Peyer's patch (tissue), 4 donors: Measurements from ENCODE around the gene DCC. TPM values are rescaled to one million over a fixed set of nuclear protein-coding genes. Genes with fewer than 3 reads are reported as not detected.

Experiments used
- DNase-seq, 3 donors: peaks; one replicate each; pipeline ENCODE4 v3.0.0-alpha.2; 2017 to 2019
- H3K27ac ChIP-seq, 4 donors: fragments of 200-600 bp; sonication (generic); one replicate each; pipeline ENCODE4 v1.5.1; 2016 to 2019
- H3K27me3 ChIP-seq, 2 donors: fragments of 200-600 bp; sonication (generic); one replicate each; pipeline ENCODE4 v1.5.1; 2019
- H3K36me3 ChIP-seq, 3 donors: fragments of 200-600 bp; sonication (generic); one replicate each; pipeline ENCODE4 v1.5.1; 2016 to 2019
- H3K4me1 ChIP-seq, 4 donors: fragments of 200-600 bp; sonication (generic); one replicate each; pipeline ENCODE4 v1.5.1; 2016 to 2019
- H3K4me3 ChIP-seq, 4 donors: fragments of 200-600 bp; sonication (generic); 1 replicate in 3 of 4; 2 replicates in 1 of 4; pipeline ENCODE4 v1.5.1; 2016 to 2019; ENCODE audit warnings: mild to moderate bottlenecking in 1 of 4
- H3K9me3 ChIP-seq, 4 donors: fragments of 200-600 bp; sonication (generic); one replicate each; pipeline ENCODE4 v1.5.1; 2016 to 2019; ENCODE audit warnings: mild to moderate bottlenecking in 1 of 4
- CTCF ChIP-seq, 6 experiments: fragments of 450-650 bp in 4 of 6; fragments of 200-600 bp in 2 of 6; sonication (generic) in 1 of 6; IDR thresholded peaks; one replicate each; pipeline ENCODE4 v1.5.1; 2017 to 2019; ENCODE audit warnings: antibody characterized with exemption in 6 of 6, mild to moderate bottlenecking in 3 of 6, moderate library complexity in 1 of 6
- POLR2A ChIP-seq, 2 donors: fragments of 450-650 bp; IDR thresholded peaks; one replicate each; pipeline ENCODE4 v1.5.1; 2017; ENCODE audit warnings: antibody characterized with exemption in 2 of 2, mild to moderate bottlenecking in 2 of 2, moderate library complexity in 2 of 2
- total RNA-seq, 4 donors: library from RNA; depleted of rRNA; stranded (reverse); fragments of >200 nt; gene quantifications; one replicate each; pipeline ENCODE4 v1.1.0, GENCODE V29; 2016

Gene DCC
- total RNA-seq, 4 donors from 2014 or later = 0.13 TPM; not detected in 3

GRCh38 chr18:53117851-53118250 lies 777.9 kb downstream of the DCC start:
- H3K36me3 ChIP-seq = no peaks in the 10 kb centered on the region
- DNase-seq = no peak
- H3K27ac ChIP-seq = no peak overlapping the region
- no peaks in the 10 kb centered on the region for H3K4me1 ChIP-seq
- TF ChIP-seq POLR2A (IDR thresholded peaks at IDR 0.05) = no peak
- TF ChIP-seq CTCF (IDR thresholded peaks at IDR 0.05) = no peak
- H3K9me3 ChIP-seq = no peaks in the 10 kb centered on the region
- no peaks in the 10 kb centered on the region for H3K27me3 ChIP-seq
- H3K4me3 ChIP-seq = no peak overlapping the region

- H3K36me3 ChIP-seq = no peaks in the 10 kb centered on the region
- no peak for DNase-seq
- TF ChIP-seq POLR2A (IDR thresholded peaks at IDR 0.05) (no peak), CTCF (IDR thresholded peaks at IDR 0.05) (no peak)
- H3K27ac ChIP-seq = no peak overlapping the region
- H3K4me3 ChIP-seq = no peak overlapping the region
- H3K27me3 ChIP-seq = no peaks in the 10 kb centered on the region
- no peaks in the 10 kb centered on the region for H3K9me3 ChIP-seq
- H3K4me1 ChIP-seq = no peaks in the 10 kb centered on the region
Measured at GRCh38 chr18:53126210-53126609, 786.2 kb downstream of the DCC start.

GRCh38 chr18:53131001-53131400 lies 791.0 kb downstream of the DCC start:
- Histone ChIP-seq H3K27me3 (no peaks in the 10 kb centered on the region), H3K36me3 (no peaks in the 10 kb centered on the region), H3K9me3 (no peaks in the 10 kb centered on the region), H3K27ac (no peak overlapping the region), H3K4me3 (no peak overlapping the region), H3K4me1 (no peaks in the 10 kb centered on the region)
- no peak for TF ChIP-seq CTCF (IDR thresholded peaks at IDR 0.05)
- no peak for TF ChIP-seq POLR2A (IDR thresholded peaks at IDR 0.05)
- no peak for DNase-seq

- no peaks in the 10 kb centered on the region for H3K36me3 ChIP-seq
- TF ChIP-seq POLR2A (IDR thresholded peaks at IDR 0.05) (no peak), CTCF (IDR thresholded peaks at IDR 0.05) (no peak)
- no peak overlapping the region for H3K4me3 ChIP-seq
- no peak for DNase-seq
- H3K27me3 ChIP-seq = no peaks in the 10 kb centered on the region
- H3K4me1 ChIP-seq = no peaks in the 10 kb centered on the region
- no peak overlapping the region for H3K27ac ChIP-seq
- H3K9me3 ChIP-seq = no peaks in the 10 kb centered on the region
Measured at GRCh38 chr18:53134711-53135110, 794.7 kb downstream of the DCC start.

GRCh38 chr18:53135654-53136053 lies 795.7 kb downstream of the DCC start:
- Histone ChIP-seq H3K27me3 (no peaks in the 10 kb centered on the region), H3K4me1 (no peaks in the 10 kb centered on the region), H3K27ac (no peak overlapping the region), H3K36me3 (no peaks in the 10 kb centered on the region), H3K9me3 (no peaks in the 10 kb centered on the region), H3K4me3 (no peak overlapping the region)
- DNase-seq = no peak
- TF ChIP-seq CTCF (IDR thresholded peaks at IDR 0.05) (no peak), POLR2A (IDR thresholded peaks at IDR 0.05) (no peak)
